BLaER1 (cell line): ENCODE data around the gene SS18L1.

Experiments used
- H3K27ac ChIP-seq: shearing (Covaris generic); formaldehyde crosslinking; 2 replicates; pipeline ENCODE4 v1.8.1; 2022
- H3K27me3 ChIP-seq: shearing (Covaris generic); formaldehyde crosslinking; 2 replicates; pipeline ENCODE4 v1.8.1; 2022
- H3K36me3 ChIP-seq: shearing (Covaris generic); formaldehyde crosslinking; 2 replicates; pipeline ENCODE4 v1.8.1; 2022
- H3K4me1 ChIP-seq: shearing (Covaris generic); formaldehyde crosslinking; 2 replicates; pipeline ENCODE4 v1.8.1; 2022
- H3K4me2 ChIP-seq: shearing (Covaris generic); formaldehyde crosslinking; 2 replicates; pipeline ENCODE4 v1.8.1; 2022
- H3K4me3 ChIP-seq: shearing (Covaris generic); formaldehyde crosslinking; 2 replicates; pipeline ENCODE4 v1.8.1; 2022
- H3K9ac ChIP-seq: shearing (Covaris generic); formaldehyde crosslinking; 2 replicates; pipeline ENCODE4 v1.8.1; 2022
- H3K9me3 ChIP-seq: shearing (Covaris generic); formaldehyde crosslinking; 2 replicates; pipeline ENCODE4 v1.8.1; 2022
- H4K20me1 ChIP-seq: shearing (Covaris generic); formaldehyde crosslinking; 2 replicates; pipeline ENCODE4 v1.8.1; 2022
- Cebpa-rat ChIP-seq: shearing (Covaris generic); IDR thresholded peaks from 2 replicates; pipeline ENCODE4 v1.8.1; 2022

The SS18L1 gene

DNA sequence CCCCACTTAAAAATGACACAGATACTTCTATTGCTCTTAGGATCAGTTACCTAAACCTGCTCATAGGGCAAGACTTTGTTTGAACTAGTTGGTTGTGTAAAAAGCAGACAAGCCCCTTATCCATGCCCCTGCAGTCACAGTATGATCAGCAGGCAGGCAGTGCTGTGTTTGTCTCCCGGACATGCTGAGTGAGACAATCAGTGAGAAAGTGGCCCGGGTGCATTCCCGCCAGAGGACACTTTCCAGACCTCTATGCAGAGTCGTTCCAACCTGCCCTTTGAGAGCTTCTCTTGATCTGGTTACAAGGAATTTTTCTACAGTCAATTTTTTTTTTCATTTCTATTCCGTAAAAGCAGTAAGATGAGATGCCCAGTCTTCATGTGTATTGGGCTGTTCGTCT lies 15.1 kb upstream of the SS18L1 start:
- TF ChIP-seq Cebpa-rat, result no peak
- H3K27me3 ChIP-seq, result no peaks in the 10 kb centered on the region
- H3K36me3 ChIP-seq, result peaks cover 80% of the 10 kb centered on the region
- H3K9me3 ChIP-seq, result no peaks in the 10 kb centered on the region
- peaks cover 62% of the 10 kb centered on the region for H4K20me1 ChIP-seq
- H3K9ac ChIP-seq, result peak overlapping the region; percentile 75
- H3K4me2 ChIP-seq, result peak overlapping the region; percentile 100
- peaks cover 100% of the 10 kb centered on the region for H3K4me1 ChIP-seq
- no peak overlapping the region for H3K4me3 ChIP-seq
- peak overlapping the region; percentile 89 for H3K27ac ChIP-seq

DNA sequence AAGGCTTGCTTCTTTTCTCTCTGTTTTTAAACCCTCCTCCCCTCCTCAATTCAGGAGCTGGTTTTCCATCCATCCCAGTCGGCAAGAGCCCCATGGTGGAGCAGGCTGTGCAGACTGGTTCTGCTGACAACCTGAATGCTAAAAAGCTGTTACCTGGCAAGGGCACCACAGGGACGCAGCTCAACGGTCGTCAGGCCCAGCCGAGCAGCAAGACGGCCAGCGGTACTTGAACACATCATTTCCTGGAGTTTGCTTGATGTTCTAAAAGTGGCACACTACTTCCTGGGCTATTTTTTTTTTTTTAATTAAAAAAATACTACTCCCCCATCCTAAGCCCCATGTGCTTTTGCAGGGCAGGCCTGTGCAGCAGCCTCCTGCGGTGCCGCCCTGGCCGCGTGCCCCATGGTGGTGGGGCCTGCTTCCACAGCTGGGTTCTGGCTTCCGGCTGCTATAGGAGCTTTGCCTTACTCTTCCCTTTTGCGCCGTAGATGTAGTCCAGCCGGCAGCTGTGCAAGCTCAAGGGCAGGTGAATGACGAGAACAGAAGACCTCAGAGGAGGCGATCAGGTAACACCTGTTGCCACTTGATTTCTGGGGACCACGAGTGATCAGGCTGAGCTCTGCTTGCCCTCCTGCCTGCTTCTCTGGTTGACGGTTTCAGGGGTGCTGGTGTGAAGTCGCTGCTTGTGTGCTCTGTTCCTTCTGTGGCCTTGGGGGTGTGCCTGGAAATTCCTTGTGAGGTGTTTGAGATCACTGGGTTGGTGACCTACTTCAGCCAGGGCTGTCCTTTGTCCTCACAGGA lies 13.6 kb upstream of the SS18L1 start:
- Histone ChIP-seq H4K20me1 (peaks cover 61% of the 10 kb centered on the region), H3K27me3 (no peaks in the 10 kb centered on the region), H3K4me2 (peak overlapping the region; percentile 100), H3K4me3 (peak overlapping the region; percentile 59), H3K36me3 (peaks cover 83% of the 10 kb centered on the region), H3K4me1 (peaks cover 100% of the 10 kb centered on the region), H3K9me3 (no peaks in the 10 kb centered on the region), H3K27ac (peak overlapping the region; percentile 89), H3K9ac (peak overlapping the region; percentile 75)
- TF ChIP-seq Cebpa-rat, result no peak

DNA sequence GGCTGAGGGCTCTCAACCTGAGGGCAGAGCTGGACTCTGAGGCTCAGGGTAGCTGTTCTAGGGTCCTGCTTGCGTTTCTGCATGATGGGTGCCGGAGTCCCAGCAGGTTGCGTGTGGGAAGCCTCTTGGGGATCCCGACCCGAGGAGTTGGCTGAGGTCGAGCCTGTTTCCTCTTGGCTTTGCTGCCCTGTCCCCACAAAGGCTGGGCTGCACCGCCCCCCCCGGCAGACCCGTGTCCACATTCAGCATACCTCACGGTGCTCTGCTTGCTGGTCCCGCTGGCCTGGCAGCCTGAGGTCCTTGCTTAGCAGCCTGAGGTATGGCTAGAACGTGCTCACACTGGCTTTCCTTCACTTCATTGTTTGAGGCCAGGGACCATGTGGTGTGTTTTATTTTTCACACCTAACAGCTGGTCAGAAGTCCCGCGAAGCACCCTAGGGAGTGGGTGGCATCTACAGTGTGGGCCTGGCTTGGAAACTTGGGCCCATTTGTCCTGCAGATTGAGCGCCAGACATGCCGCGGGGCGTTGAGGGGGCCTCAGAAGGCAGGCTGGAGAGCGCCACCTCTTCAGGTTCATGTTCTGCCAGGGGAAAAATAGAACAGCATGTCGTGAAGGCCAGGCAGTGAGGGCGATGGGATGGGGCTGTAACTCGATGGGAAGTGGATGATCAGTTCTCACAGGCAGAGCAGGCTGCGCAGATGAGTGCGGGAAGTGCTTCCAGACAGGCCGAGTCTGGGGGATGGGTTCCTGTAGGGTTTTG lies 11.8 kb upstream of the SS18L1 start:
- Histone ChIP-seq H3K9me3 (no peaks in the 10 kb centered on the region), H3K4me3 (peak overlapping the region; percentile 59), H3K27me3 (no peaks in the 10 kb centered on the region), H3K4me1 (peaks cover 99% of the 10 kb centered on the region), H3K36me3 (peaks cover 83% of the 10 kb centered on the region), H3K9ac (peak overlapping the region; percentile 75; the same call in 1 of the 2 replicates), H3K27ac (peak overlapping the region; percentile 89), H4K20me1 (peaks cover 61% of the 10 kb centered on the region), H3K4me2 (peak overlapping the region; percentile 100)
- TF ChIP-seq Cebpa-rat, result no peak

DNA sequence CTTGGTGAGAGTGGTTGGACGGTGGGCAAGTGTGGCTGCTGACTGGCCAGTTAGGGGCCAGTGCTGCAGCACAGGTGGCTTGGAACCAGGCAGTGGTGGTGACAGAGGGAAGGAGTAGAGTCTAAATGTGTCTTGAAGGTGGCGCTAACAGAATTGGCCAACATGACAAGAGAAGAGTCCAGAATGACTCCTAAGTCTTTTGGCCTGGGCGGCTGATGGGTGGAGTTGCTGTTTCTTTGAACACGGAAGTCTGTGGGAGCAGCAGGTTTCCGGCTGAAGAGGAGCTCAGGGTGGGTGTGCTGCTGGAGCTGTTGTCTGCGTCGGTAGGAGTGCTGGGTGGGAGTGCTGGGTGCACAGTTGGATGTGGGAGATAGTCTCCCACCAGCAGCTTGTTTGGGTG lies 11.1 kb upstream of the SS18L1 start:
- Histone ChIP-seq H4K20me1 (peaks cover 61% of the 10 kb centered on the region), H3K4me1 (peaks cover 99% of the 10 kb centered on the region), H3K36me3 (peaks cover 83% of the 10 kb centered on the region), H3K9ac (peak overlapping the region; percentile 75), H3K27me3 (no peaks in the 10 kb centered on the region), H3K4me2 (peak overlapping the region; percentile 100), H3K4me3 (peak overlapping the region; percentile 59), H3K27ac (peak overlapping the region; percentile 89), H3K9me3 (no peaks in the 10 kb centered on the region)
- TF ChIP-seq Cebpa-rat, result no peak

DNA sequence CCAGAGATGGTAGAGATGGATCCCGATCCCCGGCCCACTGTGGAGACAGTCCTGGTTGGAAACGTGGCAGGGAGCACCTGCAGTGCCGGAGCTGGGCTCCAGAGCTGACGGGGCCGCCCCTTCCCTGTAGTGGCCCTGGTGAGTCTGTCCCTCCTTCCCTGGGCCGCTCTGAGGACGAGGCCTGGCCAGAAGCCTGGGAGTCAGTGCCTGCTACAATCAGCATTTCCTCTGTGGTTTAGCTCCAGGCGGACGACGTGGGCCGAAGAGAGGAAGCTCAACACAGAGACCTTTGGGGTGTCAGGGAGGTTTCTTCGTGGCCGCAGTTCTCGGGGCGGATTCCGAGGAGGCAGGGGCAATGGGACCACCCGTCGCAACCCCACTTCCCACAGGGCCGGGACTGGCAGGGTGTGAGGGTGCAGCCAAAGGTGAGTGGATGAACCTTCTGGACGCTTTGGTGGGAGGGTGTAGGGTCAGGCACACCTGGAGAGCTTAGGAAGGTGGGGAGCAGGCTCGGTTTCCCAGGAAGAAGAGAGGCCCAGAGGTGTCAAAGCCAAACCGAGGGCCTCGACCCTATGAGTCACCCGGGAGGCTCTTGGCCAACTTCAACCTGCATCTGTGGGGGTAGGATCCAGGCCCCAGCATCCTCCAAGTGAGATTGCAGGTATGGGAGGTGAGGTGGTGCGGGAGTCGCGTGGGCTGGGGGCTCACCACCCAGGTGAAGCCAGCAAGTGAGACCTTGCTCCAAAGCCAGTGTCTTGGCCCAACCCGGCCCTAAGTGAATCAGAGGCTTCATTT lies 10.3 kb upstream of the SS18L1 start:
- Histone ChIP-seq H3K27ac (peak overlapping the region; percentile 89), H3K36me3 (peaks cover 83% of the 10 kb centered on the region), H3K4me3 (peak overlapping the region; percentile 59), H3K4me1 (peaks cover 92% of the 10 kb centered on the region), H3K27me3 (no peaks in the 10 kb centered on the region), H3K9me3 (no peaks in the 10 kb centered on the region), H3K9ac (peak overlapping the region; percentile 75), H4K20me1 (peaks cover 62% of the 10 kb centered on the region), H3K4me2 (peak overlapping the region; percentile 100)
- TF ChIP-seq Cebpa-rat, result no peak

DNA sequence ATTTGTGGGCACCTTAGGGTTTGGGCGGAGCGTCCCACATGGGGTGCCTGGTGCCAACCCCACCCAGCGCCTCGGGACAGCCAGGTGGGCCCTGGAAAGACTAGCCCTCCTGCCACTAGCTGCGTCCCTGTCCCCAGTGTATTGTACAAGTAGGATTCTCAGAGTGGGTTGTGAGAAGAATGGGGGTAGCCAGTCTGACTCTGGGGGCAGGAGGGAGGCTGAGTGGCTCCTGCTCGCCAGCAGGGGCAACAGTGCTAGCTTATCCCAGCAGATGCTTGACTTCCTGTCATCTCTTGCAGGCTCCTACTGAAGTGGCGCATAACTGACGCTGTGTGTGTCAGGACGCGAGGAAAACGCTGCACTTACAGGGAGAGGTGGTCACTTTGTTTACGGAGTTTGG lies 9.7 kb upstream of the SS18L1 start:
- Histone ChIP-seq H3K27me3 (no peaks in the 10 kb centered on the region), H3K36me3 (peaks cover 86% of the 10 kb centered on the region), H4K20me1 (peaks cover 69% of the 10 kb centered on the region), H3K4me1 (peaks cover 86% of the 10 kb centered on the region), H3K4me3 (peak overlapping the region; percentile 59), H3K4me2 (peak overlapping the region; percentile 100), H3K9me3 (no peaks in the 10 kb centered on the region), H3K9ac (peak overlapping the region; percentile 75; the same call in 1 of the 2 replicates), H3K27ac (no peak overlapping the region; the same call in 1 of the 2 replicates)
- no peak for TF ChIP-seq Cebpa-rat

DNA sequence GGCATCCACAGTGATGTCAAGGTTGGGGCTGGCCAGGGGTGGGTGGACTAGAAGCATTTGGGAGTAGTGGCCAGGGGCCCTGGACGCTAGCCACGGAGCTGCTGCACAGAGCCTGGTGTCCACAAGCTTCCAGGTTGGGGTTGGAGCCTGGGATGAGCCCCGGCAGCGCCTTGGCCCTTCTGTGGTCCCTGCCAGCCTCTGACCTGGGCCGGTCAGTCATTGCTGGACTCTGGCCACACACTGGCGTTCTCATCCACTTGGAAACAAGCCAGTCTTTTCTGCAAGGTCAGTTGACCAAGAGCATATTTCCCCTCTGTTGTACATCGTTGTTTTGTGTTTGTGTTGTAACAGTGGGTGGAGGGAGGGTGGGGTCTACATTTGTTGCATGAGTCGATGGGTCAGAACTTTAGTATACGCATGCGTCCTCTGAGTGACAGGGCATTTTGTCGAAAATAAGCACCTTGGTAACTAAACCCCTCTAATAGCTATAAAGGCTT lies 8.8 kb upstream of the SS18L1 start:
- Histone ChIP-seq H3K36me3 (peaks cover 96% of the 10 kb centered on the region), H3K4me1 (peaks cover 76% of the 10 kb centered on the region), H3K27ac (no peak overlapping the region), H3K9ac (no peak overlapping the region), H3K27me3 (no peaks in the 10 kb centered on the region), H3K4me2 (peak overlapping the region; percentile 100), H3K4me3 (no peak overlapping the region), H4K20me1 (peaks cover 78% of the 10 kb centered on the region), H3K9me3 (no peaks in the 10 kb centered on the region)
- TF ChIP-seq Cebpa-rat, result no peak

DNA sequence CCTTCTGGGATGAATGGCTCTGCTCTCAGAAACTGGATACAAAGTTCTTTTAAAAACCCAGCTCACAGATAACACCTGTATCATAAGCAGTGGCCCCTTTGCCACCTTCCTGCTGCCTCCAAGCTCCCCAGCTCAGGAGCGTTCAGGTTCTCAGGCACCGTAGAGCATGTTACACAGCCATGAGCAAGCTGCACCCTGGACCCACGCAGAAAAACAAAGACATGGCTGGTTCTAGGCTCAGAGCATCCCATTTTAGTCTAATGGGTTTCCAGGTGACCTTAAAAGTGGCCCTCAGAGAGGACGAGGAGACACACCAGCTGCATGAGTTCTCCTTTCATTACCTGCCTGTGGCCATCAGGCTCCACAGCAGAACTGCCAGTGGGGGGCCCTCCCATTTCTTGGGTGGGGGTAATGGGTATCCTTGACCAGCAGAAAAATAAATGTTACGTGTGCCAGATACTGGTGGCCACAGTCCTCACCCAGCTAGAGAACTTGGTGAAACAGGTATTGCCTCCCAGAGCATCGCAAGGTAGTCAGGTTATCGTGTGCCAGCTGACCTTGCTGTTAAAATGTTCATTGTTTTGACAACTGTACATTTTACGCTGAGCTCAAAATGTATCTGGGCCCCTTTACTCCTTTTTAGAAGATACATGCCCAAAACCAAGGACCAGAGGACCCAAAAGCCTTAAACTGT lies 7.8 kb upstream of the SS18L1 start:
- peaks cover 87% of the 10 kb centered on the region for H4K20me1 ChIP-seq

More for the DNA sequence above, 7.8 kb upstream of the SS18L1 start:
- no peak overlapping the region for H3K4me3 ChIP-seq
- no peaks in the 10 kb centered on the region for H3K27me3 ChIP-seq
- peaks cover 75% of the 10 kb centered on the region for H3K4me1 ChIP-seq
- no peaks in the 10 kb centered on the region for H3K9me3 ChIP-seq
- H3K9ac ChIP-seq, result no peak overlapping the region
- H3K27ac ChIP-seq, result no peak overlapping the region
- TF ChIP-seq Cebpa-rat, result no peak
- H3K36me3 ChIP-seq, result peaks cover 97% of the 10 kb centered on the region
- H3K4me2 ChIP-seq, result no peak overlapping the region
